PFSK-1 (cell line): ENCODE results near the gene FAM216A.

ENCODE experiments used
- FOXP2 ChIP-seq: optimal IDR thresholded peaks from 2 replicates; pipeline ENCODE3; 2011; ENCODE audit warnings: borderline replicate concordance, control low read depth, inconsistent platforms; ENCODE audit not compliant: insufficient read depth; ENCODE audit errors: extremely low read length, extremely low read depth
- POLR2AphosphoS5 ChIP-seq: IDR thresholded peaks from 2 replicates; pipeline ENCODE4 v1.6.1; 2012; ENCODE audit warnings: low read depth, mild to moderate bottlenecking, control low read depth, low read length, moderate library complexity
- SIN3A ChIP-seq: IDR thresholded peaks from 2 replicates; pipeline ENCODE4 v1.6.1; 2012; ENCODE audit warnings: mild to moderate bottlenecking, low read length, moderate library complexity, borderline replicate concordance; ENCODE audit not compliant: insufficient read depth
- TAF1 ChIP-seq: IDR thresholded peaks from 2 replicates; pipeline ENCODE4 v1.6.1; 2012; ENCODE audit warnings: low read length, control low read depth, borderline replicate concordance; ENCODE audit not compliant: insufficient read depth
- TF ChIP-seq, protein P1 (sequence below), 2 experiments: IDR thresholded peaks; 2 replicates each; pipeline versions ENCODE4 v1.6.1 to v1.8.0; 2011 to 2012; ENCODE audit warnings: low read depth in 2 of 2, low read length in 2 of 2, control low read depth in 1 of 2, inconsistent platforms in 1 of 2, mild to moderate bottlenecking in 1 of 2, moderate library complexity in 1 of 2; ENCODE audit not compliant: insufficient read depth in 1 of 2

DNA sequence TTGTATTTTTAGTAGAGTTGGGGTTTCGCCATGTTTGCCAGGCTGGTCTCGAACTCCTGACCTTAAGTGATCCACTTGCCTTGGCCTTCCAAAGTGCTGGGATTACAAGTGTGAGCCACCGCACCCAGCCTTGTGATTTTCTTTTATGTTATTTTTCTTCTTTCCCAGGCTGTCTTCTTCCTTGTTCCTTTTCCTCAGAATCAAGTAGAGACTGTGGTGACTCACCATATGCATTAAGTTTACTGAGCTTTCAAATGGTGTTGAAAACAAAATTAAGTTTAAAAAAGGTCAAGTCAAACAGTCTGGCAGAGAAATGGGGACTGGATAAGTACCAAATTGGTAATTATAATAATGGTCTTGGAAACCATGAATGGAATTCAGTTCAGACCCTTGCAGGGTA is 24.2 kb upstream of the FAM216A start:
- TF ChIP-seq SIN3A = no peak
- no peak for TF ChIP-seq TAF1
- no peak for TF ChIP-seq POLR2AphosphoS5
- TF ChIP-seq, protein P1, sequence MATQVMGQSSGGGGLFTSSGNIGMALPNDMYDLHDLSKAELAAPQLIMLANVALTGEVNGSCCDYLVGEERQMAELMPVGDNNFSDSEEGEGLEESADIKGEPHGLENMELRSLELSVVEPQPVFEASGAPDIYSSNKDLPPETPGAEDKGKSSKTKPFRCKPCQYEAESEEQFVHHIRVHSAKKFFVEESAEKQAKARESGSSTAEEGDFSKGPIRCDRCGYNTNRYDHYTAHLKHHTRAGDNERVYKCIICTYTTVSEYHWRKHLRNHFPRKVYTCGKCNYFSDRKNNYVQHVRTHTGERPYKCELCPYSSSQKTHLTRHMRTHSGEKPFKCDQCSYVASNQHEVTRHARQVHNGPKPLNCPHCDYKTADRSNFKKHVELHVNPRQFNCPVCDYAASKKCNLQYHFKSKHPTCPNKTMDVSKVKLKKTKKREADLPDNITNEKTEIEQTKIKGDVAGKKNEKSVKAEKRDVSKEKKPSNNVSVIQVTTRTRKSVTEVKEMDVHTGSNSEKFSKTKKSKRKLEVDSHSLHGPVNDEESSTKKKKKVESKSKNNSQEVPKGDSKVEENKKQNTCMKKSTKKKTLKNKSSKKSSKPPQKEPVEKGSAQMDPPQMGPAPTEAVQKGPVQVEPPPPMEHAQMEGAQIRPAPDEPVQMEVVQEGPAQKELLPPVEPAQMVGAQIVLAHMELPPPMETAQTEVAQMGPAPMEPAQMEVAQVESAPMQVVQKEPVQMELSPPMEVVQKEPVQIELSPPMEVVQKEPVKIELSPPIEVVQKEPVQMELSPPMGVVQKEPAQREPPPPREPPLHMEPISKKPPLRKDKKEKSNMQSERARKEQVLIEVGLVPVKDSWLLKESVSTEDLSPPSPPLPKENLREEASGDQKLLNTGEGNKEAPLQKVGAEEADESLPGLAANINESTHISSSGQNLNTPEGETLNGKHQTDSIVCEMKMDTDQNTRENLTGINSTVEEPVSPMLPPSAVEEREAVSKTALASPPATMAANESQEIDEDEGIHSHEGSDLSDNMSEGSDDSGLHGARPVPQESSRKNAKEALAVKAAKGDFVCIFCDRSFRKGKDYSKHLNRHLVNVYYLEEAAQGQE (IDR thresholded peaks at IDR 0.05; ENCODE audit: insufficient read depth in 1 of 2, low read depth in 2 of 2, low read length in 2 of 2) = no peak
- no peak for TF ChIP-seq FOXP2
